ENCODE results near the gene RAB17.

Gene RAB17

DNA sequence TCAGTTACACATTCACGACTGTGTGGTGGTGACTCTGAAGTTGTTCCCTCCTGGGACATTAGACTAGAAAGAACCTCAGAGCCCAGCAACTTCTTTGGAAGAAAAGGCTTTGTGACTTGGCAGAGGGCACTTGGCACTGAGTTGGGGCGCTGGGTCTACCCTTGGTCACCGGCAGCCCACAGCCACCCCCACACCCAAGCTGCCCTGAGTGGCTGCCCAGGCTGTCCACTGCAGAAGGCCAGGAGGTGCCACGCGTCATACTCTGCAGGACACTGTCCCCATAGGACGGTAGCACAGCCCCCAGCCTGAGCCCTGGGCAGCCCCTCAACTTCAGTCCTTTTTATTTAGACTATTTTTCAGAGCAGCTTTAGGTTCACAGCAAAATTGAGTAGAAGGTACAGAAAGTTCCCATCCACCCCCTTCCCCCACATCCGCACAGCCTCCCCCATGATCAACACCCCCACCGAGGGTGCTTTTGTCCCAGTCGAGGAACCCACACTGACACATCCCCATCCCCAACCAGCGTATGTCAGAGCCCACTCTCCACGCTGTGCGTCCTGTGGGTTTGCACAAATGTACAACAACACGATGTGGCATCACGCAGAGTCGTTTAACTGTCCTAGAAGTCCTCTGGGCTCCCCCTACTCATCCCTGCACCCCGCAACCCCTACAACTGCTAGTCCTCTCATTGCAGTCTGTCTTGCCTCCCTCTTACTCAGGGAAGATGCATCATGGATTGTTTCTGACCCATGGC lies 23.1 kb downstream of the RAB17 start:
- Histone ChIP-seq H3K27ac (no peak overlapping the region), H3K9me3 (no peaks in the 10 kb centered on the region), H3K4me1 (peaks cover 0 to 9% (median 6%) of the 10 kb centered on the region in 4 donors), H3K27me3 (peaks cover 0 to 14% of the 10 kb centered on the region in 2 donors), H3K36me3 (no peaks in the 10 kb centered on the region), H3K4me3 (no peak overlapping the region)
- no peak for DNase-seq
- TF ChIP-seq, protein P1, sequence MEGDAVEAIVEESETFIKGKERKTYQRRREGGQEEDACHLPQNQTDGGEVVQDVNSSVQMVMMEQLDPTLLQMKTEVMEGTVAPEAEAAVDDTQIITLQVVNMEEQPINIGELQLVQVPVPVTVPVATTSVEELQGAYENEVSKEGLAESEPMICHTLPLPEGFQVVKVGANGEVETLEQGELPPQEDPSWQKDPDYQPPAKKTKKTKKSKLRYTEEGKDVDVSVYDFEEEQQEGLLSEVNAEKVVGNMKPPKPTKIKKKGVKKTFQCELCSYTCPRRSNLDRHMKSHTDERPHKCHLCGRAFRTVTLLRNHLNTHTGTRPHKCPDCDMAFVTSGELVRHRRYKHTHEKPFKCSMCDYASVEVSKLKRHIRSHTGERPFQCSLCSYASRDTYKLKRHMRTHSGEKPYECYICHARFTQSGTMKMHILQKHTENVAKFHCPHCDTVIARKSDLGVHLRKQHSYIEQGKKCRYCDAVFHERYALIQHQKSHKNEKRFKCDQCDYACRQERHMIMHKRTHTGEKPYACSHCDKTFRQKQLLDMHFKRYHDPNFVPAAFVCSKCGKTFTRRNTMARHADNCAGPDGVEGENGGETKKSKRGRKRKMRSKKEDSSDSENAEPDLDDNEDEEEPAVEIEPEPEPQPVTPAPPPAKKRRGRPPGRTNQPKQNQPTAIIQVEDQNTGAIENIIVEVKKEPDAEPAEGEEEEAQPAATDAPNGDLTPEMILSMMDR (IDR thresholded peaks at IDR 0.05) = no peak
- intact Hi-C loops (cut with DNase I; ENCODE audit: low total_unique reads) = loop anchor here (2.0 kb wide), 1 partner anchor 53 kb away; no protein-coding TSS in a partner anchor

DNA sequence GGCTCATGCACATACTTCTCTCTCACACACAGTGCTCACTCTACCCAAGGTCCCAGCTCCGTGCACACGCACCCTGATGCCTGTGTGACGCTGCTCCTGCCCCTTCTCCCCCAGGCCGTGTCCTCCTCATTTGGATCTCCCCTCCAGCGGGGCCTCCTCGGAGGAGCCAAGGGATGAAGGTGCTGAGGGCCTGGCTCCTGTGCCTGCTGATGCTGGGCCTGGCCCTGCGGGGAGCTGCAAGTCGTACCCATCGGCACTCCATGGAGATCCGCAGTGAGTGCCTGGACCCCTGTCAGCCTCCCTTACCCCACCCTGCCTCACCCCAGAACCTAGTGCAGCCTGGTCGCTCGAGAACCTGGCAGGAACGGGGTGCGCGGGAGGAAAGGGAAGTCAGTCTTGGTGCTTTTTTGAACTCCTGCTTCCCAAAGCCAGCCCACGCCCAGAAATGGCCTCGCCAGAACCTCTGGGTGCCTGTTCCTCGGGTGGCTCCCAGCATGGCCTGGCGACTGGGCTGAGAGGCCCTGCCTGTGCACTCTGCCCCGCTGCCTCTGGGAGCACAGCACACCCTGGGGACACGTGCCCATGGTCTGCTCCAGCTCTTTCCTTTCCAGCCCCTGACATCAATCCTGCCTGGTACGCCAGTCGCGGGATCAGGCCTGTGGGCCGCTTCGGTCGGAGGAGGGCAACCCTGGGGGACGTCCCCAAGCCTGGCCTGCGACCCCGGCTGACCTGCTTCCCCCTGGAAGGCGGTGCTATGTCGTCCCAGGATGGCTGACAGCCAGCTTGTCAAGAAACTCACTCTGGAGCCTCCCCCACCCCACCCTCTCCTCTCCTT lies 23.9 kb downstream of the RAB17 start, which contains the start of gene PRLH:
TSS of gene PRLH (plus strand) at position 174 of the 835 bp plus-strand sequence. CDS start at position 174, 0 bp downstream.
- intact Hi-C loops (cut with DNase I; ENCODE audit: low total_unique reads) = loop anchor here (2.0 kb wide), 1 partner anchor 52 kb away; no protein-coding TSS in a partner anchor
- H3K4me3 ChIP-seq = no peak within 1 kb of the TSS
- peaks cover 0 to 14% of the 10 kb centered on the region in 2 donors for H3K27me3 ChIP-seq
- TF ChIP-seq, protein P1 (IDR thresholded peaks at IDR 0.05) = no peak
- peaks cover 0 to 2% (median under 1%) of the 10 kb centered on the region in 4 donors for H3K4me1 ChIP-seq
- peak in 1 of 2 donors; percentile 61 for DNase-seq
- H3K36me3 ChIP-seq = no peaks in the 10 kb centered on the region
- H3K27ac ChIP-seq = no peak within 1 kb of the TSS
- no peaks in the 10 kb centered on the region for H3K9me3 ChIP-seq

DNA sequence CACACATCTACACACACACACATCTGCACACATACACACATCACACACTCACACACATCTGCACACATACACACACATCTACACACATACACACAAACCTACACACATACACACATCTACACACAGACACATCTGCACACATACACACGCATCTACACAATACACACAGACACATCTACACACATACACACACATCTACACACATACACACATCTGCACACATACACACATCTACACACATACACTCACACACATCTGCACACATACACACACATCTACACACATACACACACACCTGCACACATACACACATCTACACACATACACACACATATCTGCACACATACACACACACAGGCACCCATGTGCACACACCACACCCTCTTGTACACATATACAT lies 24.6 kb downstream of the RAB17 start:
- Histone ChIP-seq H3K27me3 (peaks cover 0 to 14% of the 10 kb centered on the region in 2 donors), H3K9me3 (no peaks in the 10 kb centered on the region), H3K4me1 (no peaks in the 10 kb centered on the region), H3K36me3 (no peaks in the 10 kb centered on the region), H3K4me3 (no peak overlapping the region), H3K27ac (no peak overlapping the region)
- intact Hi-C loops (cut with DNase I; ENCODE audit: low total_unique reads) = loop anchor here (2.0 kb wide), 1 partner anchor 51 kb away; no protein-coding TSS in a partner anchor
- TF ChIP-seq, protein P1 (IDR thresholded peaks at IDR 0.05) = no peak
- DNase-seq = no peak

DNA sequence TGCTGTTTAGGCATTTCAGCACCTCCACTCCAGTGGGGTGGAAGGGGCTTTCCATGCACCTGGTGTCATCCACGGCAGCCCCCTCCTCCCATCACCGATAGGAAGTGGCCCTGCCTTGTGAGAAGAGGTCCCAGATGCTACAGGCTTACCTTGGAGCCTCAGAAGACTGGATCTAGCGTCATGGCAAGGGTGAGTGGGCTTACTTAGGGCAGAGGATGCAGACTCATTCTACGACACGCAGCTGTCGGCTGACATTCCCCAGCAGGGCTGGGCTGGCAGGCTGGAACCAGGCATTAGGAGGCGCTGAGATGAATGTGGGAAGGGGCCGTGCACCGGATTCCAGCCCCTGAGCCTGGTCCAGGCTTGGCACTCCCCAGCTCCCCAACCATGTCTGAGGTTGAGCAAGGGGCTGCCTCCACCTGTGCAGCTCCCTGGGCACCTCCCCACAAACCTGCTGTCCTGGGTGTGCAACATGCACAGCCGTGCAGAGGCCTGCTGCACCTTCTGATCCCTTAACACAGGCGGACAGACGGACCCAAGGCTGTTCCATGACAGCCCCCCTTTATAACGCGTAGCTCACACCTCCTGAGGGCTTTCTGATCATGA lies 25.9 kb downstream of the RAB17 start:
- Histone ChIP-seq H3K4me1 (no peaks in the 10 kb centered on the region), H3K4me3 (no peak overlapping the region), H3K27ac (no peak overlapping the region), H3K9me3 (no peaks in the 10 kb centered on the region), H3K36me3 (no peaks in the 10 kb centered on the region), H3K27me3 (peaks cover 0 to 14% of the 10 kb centered on the region in 2 donors)
- TF ChIP-seq, protein P1 (IDR thresholded peaks at IDR 0.05) = no peak
- intact Hi-C loops (cut with DNase I; ENCODE audit: low total_unique reads) = loop anchor here (5.0 kb wide), 1 partner anchor 37 kb away; no protein-coding TSS in a partner anchor
- no peak for DNase-seq

DNA sequence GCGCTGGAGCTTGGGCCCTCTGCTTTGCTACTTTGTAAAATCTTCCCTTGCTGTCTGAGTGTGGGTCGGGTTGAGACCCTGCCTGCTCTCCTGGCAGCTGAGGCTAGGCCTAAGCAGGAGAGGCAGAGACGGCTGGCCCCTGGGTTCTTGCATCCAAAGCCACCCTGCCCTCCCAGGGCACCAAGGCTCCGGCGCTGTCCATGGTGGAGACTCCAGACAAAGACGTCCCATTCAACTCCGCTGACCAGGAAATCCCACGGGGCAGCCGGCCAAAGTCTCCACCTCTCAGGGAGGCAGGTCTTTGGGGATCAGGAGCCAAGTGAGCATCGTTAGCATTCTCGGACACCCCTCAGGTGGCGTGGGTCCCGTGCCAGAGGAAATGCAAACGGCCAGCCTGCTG lies 26.7 kb downstream of the RAB17 start:
- Histone ChIP-seq H3K36me3 (no peaks in the 10 kb centered on the region), H3K27me3 (peaks cover 0 to 22% of the 10 kb centered on the region in 2 donors), H3K9me3 (no peaks in the 10 kb centered on the region), H3K4me3 (no peak overlapping the region), H3K4me1 (no peaks in the 10 kb centered on the region), H3K27ac (no peak overlapping the region)
- TF ChIP-seq, protein P1 (IDR thresholded peaks at IDR 0.05) = no peak
- no peak for DNase-seq
- intact Hi-C loops (cut with DNase I; ENCODE audit: low total_unique reads) = loop anchor here (5.0 kb wide), 1 partner anchor 37 kb away; no protein-coding TSS in a partner anchor

All from tibial artery (tissue), 4 donors.